NCI-H524 (cell line): Measurements from ENCODE around the gene RNF144A.
A peak's percentile ranks its signal among the peaks of the same experiment; 100 is the strongest.

Source experiments
- DNase-seq, 2 experiments: peaks; one replicate each; lab custom pipeline; 2025; lab: John Stamatoyannopoulos, UW

The RNF144A gene

GRCh38 chr2:7044253-7045250 is 127.3 kb downstream of the RNF144A start:
- peak in 1 of 2 experiments; percentile 40 for DNase-seq

GRCh38 chr2:7045601-7046590 is 128.7 kb downstream of the RNF144A start:
- DNase-seq: no peak

- no peak for DNase-seq
These were observed 130.4 kb downstream of the RNF144A start for GRCh38 chr2:7047661-7048060.

- DNase-seq: no peak
These were observed 131.6 kb downstream of the RNF144A start for GRCh38 chr2:7048762-7049294.

- no peak for DNase-seq
These were observed 135.2 kb downstream of the RNF144A start for GRCh38 chr2:7052404-7052803.

GRCh38 chr2:7053650-7054265 is 136.5 kb downstream of the RNF144A start:
- DNase-seq: peak; percentile 37 to 69

- peak in 1 of 2 experiments; percentile 57 for DNase-seq
These were observed 140.7 kb downstream of the RNF144A start for GRCh38 chr2:7057865-7058400.

- peak; percentile 23 to 74 for DNase-seq
These were observed 142.9 kb downstream of the RNF144A start for GRCh38 chr2:7060156-7060555.

GRCh38 chr2:7060631-7061449 is 143.6 kb downstream of the RNF144A start:
- no peak for DNase-seq

- no peak for DNase-seq
These were observed 144.2 kb downstream of the RNF144A start for GRCh38 chr2:7061450-7061789.

- DNase-seq: no peak
These were observed 144.7 kb downstream of the RNF144A start for GRCh38 chr2:7061921-7062320.

GRCh38 chr2:7063789-7064188 is 146.6 kb downstream of the RNF144A start:
- no peak for DNase-seq

GRCh38 chr2:7068457-7068856 is 151.2 kb downstream of the RNF144A start:
- DNase-seq: no peak

- no peak for DNase-seq
These were observed 153.3 kb downstream of the RNF144A start for GRCh38 chr2:7070483-7070882.

GRCh38 chr2:7071154-7071553 is 153.9 kb downstream of the RNF144A start:
- DNase-seq: no peak

- no peak for DNase-seq
These were observed 154.8 kb downstream of the RNF144A start for GRCh38 chr2:7071916-7072556.

GRCh38 chr2:7073901-7074300 is 156.7 kb downstream of the RNF144A start:
- DNase-seq: no peak

- no peak for DNase-seq
These were observed 158.6 kb downstream of the RNF144A start for GRCh38 chr2:7075834-7076233.

- no peak for DNase-seq
These were observed 160.6 kb downstream of the RNF144A start for GRCh38 chr2:7077660-7078267.
